Central memory CD8-positive, alpha-beta T cell (primary cell): ENCODE measurements around the gene BOK.
A peak's percentile ranks its signal among the peaks of the same experiment; 100 is the strongest.
"Not testable (repeated sequence)": the region's sequence is repeated elsewhere in the genome, so short reads cannot be mapped to it uniquely, and the experiment has no call there.

Experiments
- ATAC-seq: fragments of 150-1000 bp; cut with Tn5 transposase; replicated peaks from 2 replicates; pipeline ENCODE4 v1.10.0; 2022; ENCODE audit warnings: mild to moderate bottlenecking, moderate FRiP score, moderate number of reproducible peaks; ENCODE audit not compliant: poor library complexity, severe bottlenecking; ENCODE audit errors: extremely low read depth
- DNase-seq, 2 donors: peaks; one replicate each; pipeline ENCODE4 v3.0.0; 2021; ENCODE audit warnings: low spot score in 2 of 2
- H3K27ac Mint-ChIP-seq: one replicate; pipeline ENCODE4 v1.8.0; 2022; ENCODE audit warnings: low read depth, mild to moderate bottlenecking, moderate library complexity, mixed read lengths
- H3K27me3 Mint-ChIP-seq: one replicate; pipeline ENCODE4 v1.8.0; 2022; ENCODE audit warnings: mixed read lengths
- H3K36me3 Mint-ChIP-seq: one replicate; pipeline ENCODE4 v1.8.0; 2022; ENCODE audit warnings: mild to moderate bottlenecking, moderate library complexity, mixed read lengths; ENCODE audit not compliant: insufficient read depth
- H3K4me1 Mint-ChIP-seq: one replicate; pipeline ENCODE4 v1.8.0; 2022; ENCODE audit warnings: mixed read lengths
- H3K4me3 Mint-ChIP-seq: one replicate; pipeline ENCODE4 v1.8.0; 2022; ENCODE audit warnings: mild to moderate bottlenecking, moderate library complexity, mixed read lengths
- H3K9me3 Mint-ChIP-seq: one replicate; pipeline ENCODE4 v1.8.0; 2022; ENCODE audit warnings: mixed read lengths

BOK gene

DNA sequence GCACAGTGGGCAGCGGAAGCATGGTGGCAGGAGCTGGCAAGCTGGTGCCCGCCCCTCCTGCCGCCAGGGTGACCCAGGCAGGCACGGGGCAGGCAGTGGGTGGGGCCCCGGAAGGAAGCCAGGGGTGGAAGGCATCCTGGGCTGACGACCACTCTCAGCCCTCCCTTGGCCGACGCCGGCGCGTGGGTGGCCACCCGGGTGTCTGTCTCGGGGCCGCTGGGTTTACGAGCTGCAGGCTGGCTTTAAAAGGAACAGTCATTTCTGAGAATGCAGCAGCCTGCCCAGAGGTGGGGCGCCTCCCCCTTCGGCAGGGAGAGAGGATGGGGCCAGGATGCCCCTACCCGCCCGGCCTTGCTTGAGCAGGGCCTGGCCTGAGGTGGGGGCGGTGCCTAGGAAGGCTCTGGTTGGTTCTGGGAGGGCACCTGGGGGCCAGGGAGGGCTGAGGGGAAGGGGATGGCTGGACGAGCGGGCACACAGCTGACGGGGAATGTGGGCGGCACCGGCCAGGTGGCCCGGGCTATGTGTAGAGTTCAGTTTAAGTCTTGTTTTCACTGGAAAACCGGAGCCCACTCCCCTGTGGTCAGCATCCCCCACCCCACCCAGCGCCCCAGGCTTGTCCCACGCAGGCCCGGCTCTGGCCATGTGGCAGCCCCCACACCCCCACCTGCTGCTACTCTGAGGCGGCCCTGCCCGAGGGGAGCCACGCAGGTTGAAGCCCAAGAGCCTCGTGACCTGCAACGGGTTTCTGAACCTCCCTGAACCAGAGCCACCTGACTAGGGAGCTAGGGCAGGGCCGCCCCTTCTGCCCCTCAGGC, 6.3 kb downstream of the BOK start:
- no peaks in the 10 kb centered on the region for H3K9me3 Mint-ChIP-seq
- H3K36me3 Mint-ChIP-seq: no peaks in the 10 kb centered on the region
- H3K27me3 Mint-ChIP-seq: peaks cover 10% of the 10 kb centered on the region
- H3K27ac Mint-ChIP-seq: no peak overlapping the region
- H3K4me1 Mint-ChIP-seq: no peaks in the 10 kb centered on the region
- DNase-seq: no peak
- H3K4me3 Mint-ChIP-seq: no peak overlapping the region
- no peak for ATAC-seq

DNA sequence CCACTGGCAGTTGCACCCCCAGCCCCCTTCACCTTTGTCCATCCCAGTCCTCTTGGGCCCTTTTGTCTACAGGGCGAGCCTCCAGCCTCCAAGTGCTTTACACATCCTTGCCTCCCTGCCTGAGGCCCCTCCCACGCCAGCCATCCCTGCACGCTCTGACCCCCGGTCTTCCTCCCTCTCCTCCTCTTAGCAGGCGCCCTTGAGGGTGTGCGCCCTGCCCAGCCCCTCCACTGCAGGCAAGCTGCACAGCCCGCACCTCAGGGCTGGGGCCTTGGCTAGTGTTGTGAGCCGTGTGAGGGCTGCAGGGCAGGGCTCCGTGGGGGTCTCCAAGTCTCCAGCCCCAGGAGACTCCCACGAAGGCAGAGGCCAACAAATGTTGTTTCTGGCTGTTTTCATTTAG, 6.9 kb downstream of the BOK start:
- no peak for ATAC-seq
- peaks cover 4% of the 10 kb centered on the region for H3K27me3 Mint-ChIP-seq
- H3K4me3 Mint-ChIP-seq: no peak overlapping the region
- no peak for DNase-seq
- H3K4me1 Mint-ChIP-seq: no peaks in the 10 kb centered on the region
- no peaks in the 10 kb centered on the region for H3K36me3 Mint-ChIP-seq
- no peaks in the 10 kb centered on the region for H3K9me3 Mint-ChIP-seq
- H3K27ac Mint-ChIP-seq: no peak overlapping the region

DNA sequence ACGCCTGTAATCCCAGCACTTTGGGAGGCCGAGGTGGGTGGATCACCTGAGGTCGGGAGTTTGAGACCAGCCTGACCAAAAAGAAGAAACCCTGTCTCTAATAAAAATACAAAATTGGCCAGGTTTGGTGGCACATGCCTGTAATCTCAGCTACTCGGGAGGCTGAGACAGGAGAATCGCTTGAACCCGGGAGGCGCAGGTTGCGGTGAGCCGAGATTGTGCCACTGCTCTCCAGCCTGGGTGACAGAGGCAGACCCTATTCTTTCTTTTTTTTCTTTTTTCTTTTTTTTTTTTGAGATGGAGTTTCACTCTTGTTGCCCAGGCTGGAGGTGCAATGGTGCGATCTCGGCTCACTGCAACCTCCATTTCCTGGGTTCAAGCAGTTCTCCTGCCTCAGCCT, 7.5 kb downstream of the BOK start:
- H3K4me1 Mint-ChIP-seq, H3K4me3 Mint-ChIP-seq, ATAC-seq, H3K27ac Mint-ChIP-seq, H3K36me3 Mint-ChIP-seq, H3K27me3 Mint-ChIP-seq, DNase-seq, H3K9me3 Mint-ChIP-seq: not testable (repeated sequence)

DNA sequence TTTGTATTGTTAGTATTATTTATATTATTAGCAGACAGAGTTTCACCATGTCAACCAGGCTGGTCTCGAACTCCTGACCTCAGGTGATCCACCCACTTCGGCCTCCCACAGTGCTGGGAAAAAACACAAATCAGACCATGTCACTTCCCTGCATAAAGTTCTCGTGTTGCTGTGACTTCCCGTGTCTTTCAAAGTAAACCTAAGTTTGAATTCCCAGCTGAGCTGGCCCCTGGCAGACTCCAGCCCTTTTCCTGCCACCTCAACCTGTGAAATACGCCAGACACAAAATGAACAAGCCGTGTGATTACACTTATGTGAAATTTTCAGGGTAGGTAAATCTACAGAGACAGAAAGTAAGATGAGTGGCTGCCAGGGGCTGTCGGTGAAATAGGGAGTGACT, 7.9 kb downstream of the BOK start:
- H3K4me3 Mint-ChIP-seq: no peak overlapping the region
- DNase-seq (no peak), ATAC-seq (no peak)
- no peak overlapping the region for H3K27ac Mint-ChIP-seq
- H3K4me1 Mint-ChIP-seq: no peaks in the 10 kb centered on the region
- H3K36me3 Mint-ChIP-seq: no peaks in the 10 kb centered on the region
- no peaks in the 10 kb centered on the region for H3K27me3 Mint-ChIP-seq
- H3K9me3 Mint-ChIP-seq: no peaks in the 10 kb centered on the region

DNA sequence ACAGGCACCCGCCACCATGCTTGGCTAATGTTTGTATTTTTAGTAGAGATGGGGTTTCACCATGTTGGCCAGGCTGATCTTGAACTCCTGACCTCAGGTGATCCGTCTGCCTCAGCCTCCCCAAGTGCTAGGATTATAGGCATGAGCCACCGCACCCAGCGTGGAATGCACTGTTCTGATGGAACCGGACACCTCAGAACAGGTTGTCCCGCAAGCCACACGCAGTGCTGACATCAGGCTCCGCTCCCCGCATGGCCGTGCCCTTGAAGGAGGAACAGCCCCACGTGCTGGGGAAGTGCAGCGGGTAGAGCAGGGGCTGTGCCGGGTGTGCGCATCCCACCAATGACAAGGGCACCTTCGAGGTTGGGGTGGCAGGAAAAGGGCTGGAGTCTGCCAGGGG, 8.7 kb downstream of the BOK start:
- ATAC-seq, H3K4me3 Mint-ChIP-seq, H3K9me3 Mint-ChIP-seq, H3K27ac Mint-ChIP-seq, DNase-seq, H3K27me3 Mint-ChIP-seq, H3K4me1 Mint-ChIP-seq, H3K36me3 Mint-ChIP-seq: not testable (repeated sequence)

DNA sequence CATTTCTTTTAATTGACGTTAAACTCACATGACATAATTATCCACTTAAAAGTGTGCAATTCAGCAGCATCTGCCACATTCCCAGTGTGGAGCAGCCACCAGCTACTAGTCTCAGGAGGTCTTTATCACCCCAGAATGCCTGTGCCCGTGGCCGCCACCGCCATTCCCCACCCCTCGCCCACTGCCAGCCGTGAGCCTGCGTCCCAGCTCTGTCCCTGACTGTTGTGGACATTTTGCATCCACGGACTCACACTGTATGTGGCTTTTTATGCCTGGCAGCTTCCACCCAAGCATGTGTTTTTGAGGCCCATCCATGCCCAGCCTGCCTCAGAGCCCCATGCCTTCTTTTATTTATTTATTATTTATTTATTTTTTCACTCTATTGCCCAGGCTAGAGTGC, 9.2 kb downstream of the BOK start:
- no peaks in the 10 kb centered on the region for H3K27me3 Mint-ChIP-seq
- no peak overlapping the region for H3K27ac Mint-ChIP-seq
- H3K36me3 Mint-ChIP-seq: no peaks in the 10 kb centered on the region
- H3K4me3 Mint-ChIP-seq: no peak overlapping the region
- no peaks in the 10 kb centered on the region for H3K4me1 Mint-ChIP-seq
- DNase-seq (no peak), ATAC-seq (no peak)
- H3K9me3 Mint-ChIP-seq: no peaks in the 10 kb centered on the region

DNA sequence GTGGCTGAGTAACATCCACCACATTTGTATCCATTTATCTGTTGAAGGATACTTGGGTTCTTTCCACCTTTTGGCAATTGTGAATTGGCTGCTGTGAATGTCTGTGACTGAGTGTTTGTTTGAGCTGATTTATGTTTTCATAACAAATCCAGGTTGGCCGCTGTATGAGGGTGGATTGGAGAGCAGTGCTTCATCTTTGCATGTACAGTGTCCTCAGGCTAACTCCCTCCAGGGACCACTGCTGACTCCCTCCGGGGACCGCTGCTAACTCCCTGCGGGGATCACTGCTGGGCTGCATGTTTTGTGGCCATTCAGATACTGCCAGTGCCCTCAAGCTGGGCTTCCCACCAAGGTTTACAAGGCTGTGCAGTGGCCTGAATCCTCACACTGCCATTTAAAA, 10.2 kb downstream of the BOK start:
- H3K27me3 Mint-ChIP-seq: no peaks in the 10 kb centered on the region
- H3K27ac Mint-ChIP-seq: no peak overlapping the region
- no peaks in the 10 kb centered on the region for H3K36me3 Mint-ChIP-seq
- H3K4me1 Mint-ChIP-seq: no peaks in the 10 kb centered on the region
- no peak for DNase-seq
- H3K4me3 Mint-ChIP-seq: no peak overlapping the region
- H3K9me3 Mint-ChIP-seq: no peaks in the 10 kb centered on the region
- no peak for ATAC-seq

DNA sequence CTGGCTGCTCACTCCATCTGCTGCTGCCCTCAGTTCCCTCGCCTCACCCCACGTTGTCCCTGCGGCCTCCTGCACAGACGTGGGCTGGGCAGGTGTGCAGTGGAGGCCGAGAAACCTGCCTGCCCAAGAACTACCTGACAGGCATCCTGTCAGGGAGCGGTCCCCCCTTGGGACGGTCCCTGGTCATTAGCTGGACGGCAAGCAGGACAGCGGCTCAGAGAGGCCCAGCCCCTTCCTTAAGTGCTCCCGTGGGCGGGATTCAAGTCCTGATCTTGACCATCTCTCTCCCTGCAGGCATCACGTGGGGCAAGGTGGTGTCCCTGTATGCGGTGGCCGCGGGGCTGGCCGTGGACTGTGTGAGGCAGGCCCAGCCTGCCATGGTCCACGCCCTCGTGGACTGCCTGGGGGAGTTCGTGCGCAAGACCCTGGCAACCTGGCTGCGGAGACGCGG, 11.3 kb downstream of the BOK start:
- peak overlapping the region; percentile 57 for H3K4me3 Mint-ChIP-seq
- H3K36me3 Mint-ChIP-seq: peaks cover 2% of the 10 kb centered on the region
- peak overlapping the region; percentile 21 for H3K27ac Mint-ChIP-seq
- DNase-seq: no peak
- H3K9me3 Mint-ChIP-seq: no peaks in the 10 kb centered on the region
- H3K4me1 Mint-ChIP-seq: no peaks in the 10 kb centered on the region
- no peaks in the 10 kb centered on the region for H3K27me3 Mint-ChIP-seq
- no peak for ATAC-seq

DNA sequence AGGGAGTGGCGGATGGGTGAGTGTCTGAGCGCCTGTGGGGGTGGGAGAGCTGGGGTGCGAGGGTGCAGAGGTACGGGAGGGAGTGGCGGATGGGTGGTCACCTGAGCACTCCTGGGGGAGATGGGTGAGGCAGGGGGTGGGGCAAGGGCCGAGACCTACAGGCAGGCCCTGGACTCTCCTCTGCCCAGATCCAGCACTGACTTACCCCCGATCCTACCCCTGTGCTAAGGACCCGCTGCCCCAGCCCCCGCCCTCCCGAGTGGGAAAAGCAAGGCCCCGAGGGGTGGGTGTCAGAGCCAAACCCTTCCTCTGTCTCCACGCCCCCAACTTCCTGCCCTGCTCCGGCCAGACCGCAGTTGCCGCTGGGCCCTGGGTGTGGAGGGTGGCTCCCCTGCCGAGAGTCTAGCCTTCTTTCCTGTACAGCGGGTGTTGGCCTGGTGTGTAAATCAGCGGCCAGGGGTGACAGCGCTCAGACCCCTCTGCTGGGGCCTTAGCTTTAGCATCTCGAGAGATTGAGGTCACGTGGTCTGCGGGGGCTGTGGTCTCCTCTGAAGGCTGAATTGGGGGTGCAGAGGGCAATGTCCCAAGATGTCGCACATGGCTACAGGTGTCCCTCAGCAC, 12.5 kb downstream of the BOK start:
- H3K27ac Mint-ChIP-seq: no peak overlapping the region
- no peaks in the 10 kb centered on the region for H3K9me3 Mint-ChIP-seq
- ATAC-seq: no peak

DNA sequence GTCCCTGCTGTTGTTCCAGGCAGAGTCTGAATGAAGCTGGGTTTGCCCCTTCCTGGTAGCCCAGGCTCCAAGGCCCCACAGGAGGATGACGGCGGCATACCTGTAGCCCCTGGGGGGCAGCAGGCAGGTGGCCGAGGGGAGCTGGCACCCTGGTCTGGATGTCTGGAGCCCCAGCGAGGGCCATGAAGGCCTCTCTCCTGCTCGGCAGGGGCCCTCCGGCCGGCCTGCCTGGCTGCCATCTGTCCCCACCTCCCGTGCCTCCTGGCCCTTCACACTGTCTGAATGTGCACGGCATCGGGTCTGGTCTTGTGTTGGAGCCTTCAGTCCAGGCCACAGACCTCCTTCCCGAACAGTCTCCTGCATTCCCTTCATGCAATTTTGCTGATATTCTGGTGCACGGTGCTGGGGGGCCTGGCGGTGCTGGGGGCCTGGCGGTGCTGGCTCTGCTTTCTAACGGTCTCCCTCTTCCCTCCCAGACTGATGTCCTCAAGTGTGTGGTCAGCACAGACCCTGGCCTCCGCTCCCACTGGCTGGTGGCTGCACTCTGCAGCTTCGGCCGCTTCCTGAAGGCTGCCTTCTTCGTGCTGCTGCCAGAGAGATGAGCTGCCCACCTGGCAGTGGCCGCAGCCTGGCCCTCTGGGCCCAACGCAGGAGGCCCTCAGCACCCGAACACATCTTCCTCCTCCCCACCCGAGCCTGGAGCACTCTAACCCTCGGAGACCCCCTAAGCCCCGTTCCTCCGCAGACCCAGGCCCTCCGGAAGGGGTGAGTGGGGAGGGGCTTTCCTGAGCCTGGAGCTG, 13.5 kb downstream of the BOK start:
- no peak overlapping the region for H3K4me3 Mint-ChIP-seq
- H3K4me1 Mint-ChIP-seq: no peaks in the 10 kb centered on the region
- H3K27me3 Mint-ChIP-seq: no peaks in the 10 kb centered on the region

More for the DNA sequence above, 12.5 kb downstream of the BOK start:
- H3K4me3 Mint-ChIP-seq: peak overlapping the region; percentile 9
- no peak for DNase-seq
- H3K4me1 Mint-ChIP-seq: no peaks in the 10 kb centered on the region
- peaks cover 4% of the 10 kb centered on the region for H3K36me3 Mint-ChIP-seq
- no peaks in the 10 kb centered on the region for H3K27me3 Mint-ChIP-seq

DNA sequence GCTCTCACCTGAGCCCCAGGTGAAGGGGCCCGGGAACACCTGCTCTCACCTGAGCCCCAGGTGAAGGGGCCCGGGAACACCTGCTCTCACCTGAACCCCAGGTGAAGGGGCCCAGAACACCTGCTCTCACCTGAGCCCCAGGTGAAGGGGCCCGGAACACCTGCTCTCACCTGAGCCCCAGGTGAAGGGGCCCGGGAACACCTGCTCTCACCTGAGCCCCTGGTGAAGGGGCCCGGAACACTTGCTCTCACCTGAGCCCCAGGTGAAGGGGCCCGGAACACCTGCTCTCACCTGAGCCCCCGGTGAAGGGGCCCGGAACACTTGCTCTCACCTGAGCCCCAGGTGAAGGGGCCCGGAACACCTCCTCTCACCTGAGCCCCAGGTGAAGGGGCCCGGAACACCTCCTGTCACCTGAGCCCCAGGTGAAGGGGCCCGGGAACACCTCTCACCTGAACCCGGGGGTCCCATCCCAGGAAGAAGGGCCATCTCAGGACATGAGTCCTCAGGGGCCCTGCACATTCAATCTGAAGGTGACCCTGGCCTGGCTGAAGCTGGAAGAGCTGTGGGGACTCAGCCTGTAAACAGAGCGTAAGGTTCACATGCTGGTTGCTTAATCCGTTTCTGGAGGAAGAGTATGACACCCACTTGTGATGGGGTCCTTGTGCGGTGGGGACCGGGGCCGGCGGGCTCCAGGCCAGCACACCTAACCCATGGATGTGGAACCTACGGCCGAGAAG, 14.5 kb downstream of the BOK start:
- not testable (repeated sequence) for H3K27me3 Mint-ChIP-seq, H3K9me3 Mint-ChIP-seq, H3K27ac Mint-ChIP-seq, H3K4me3 Mint-ChIP-seq, H3K36me3 Mint-ChIP-seq, ATAC-seq, DNase-seq, H3K4me1 Mint-ChIP-seq

More for the DNA sequence above, 13.5 kb downstream of the BOK start:
- peaks cover 4% of the 10 kb centered on the region for H3K36me3 Mint-ChIP-seq
- no peak overlapping the region for H3K27ac Mint-ChIP-seq
- H3K9me3 Mint-ChIP-seq: no peaks in the 10 kb centered on the region
- DNase-seq: no peak
- ATAC-seq: no peak

DNA sequence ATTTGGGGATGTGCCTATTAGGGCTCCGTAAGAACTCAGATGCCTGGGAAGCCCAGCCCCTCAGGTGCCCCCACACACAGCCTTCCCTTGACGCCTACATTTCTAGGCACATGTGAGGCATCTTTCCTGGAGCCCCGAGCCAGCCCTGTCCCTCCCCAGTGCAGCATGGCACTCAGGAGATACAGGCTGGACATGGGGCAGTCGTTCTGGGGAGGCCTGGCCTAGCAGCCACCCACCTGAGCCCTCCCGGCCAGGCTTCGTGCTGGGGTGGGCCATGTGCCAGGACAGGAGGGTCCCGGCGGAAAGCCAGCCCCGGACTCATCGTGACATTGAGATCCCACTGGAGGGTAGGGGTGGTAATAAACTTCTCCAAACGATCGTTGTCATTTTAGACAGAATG, 15.2 kb downstream of the BOK start:
- no peaks in the 10 kb centered on the region for H3K27me3 Mint-ChIP-seq
- H3K36me3 Mint-ChIP-seq: peaks cover 6% of the 10 kb centered on the region
- ATAC-seq (no peak), DNase-seq (no peak)
- H3K4me3 Mint-ChIP-seq: no peak overlapping the region
- no peak overlapping the region for H3K27ac Mint-ChIP-seq
- H3K9me3 Mint-ChIP-seq: no peaks in the 10 kb centered on the region
- no peaks in the 10 kb centered on the region for H3K4me1 Mint-ChIP-seq
